B cell (primary cell): ENCODE data around the gene C11orf91. TPM values are rescaled to one million over a fixed set of nuclear protein-coding genes. Genes with fewer than 3 reads are reported as not detected.

ENCODE experiments used
- ATAC-seq: fragments of 200-7000 bp; cut with Tn5 transposase; one replicate; pipeline ENCODE4 v1.10.0; 2021; ENCODE audit warnings: low read depth, mild to moderate bottlenecking, moderate number of reproducible peaks, moderate library complexity
- CTCF ChIA-PET: fragments of 350-600 bp; sonication (Branson Sonifier 250); formaldehyde crosslinking; loops from one replicate; lab custom pipeline; 2021; ENCODE audit warnings: antibody characterized with exemption, inconsistent platforms; lab: Charles Lee
- POLR2A ChIA-PET: fragments of 350-600 bp; sonication (Branson Sonifier 250); formaldehyde crosslinking; loops from one replicate; lab custom pipeline; 2021; ENCODE audit warnings: antibody characterized with exemption; lab: Charles Lee
- DNase-seq: peaks from one replicate; pipeline ENCODE4 v3.0.0; 2013
- H2AFZ ChIP-seq: 2 replicates; pipeline ENCODE4 v1.6.1; 2012; ENCODE audit warnings: mild to moderate bottlenecking, low read depth, low read length; ENCODE audit not compliant: insufficient read depth, poor library complexity, severe bottlenecking
- H3K27ac ChIP-seq, 2 donors: 1 replicate in 1 of 2; 2 replicates in 1 of 2; pipeline ENCODE4 v1.5.1; 2012 to 2013; ENCODE audit warnings: low read length in 2 of 2, mild to moderate bottlenecking in 2 of 2, moderate library complexity in 1 of 2
- H3K27me3 ChIP-seq, 4 experiments: fragments of 200-600 bp in 1 of 4; sonication (generic) in 1 of 4; replicated peaks in 1 of 4; 1 replicate in 2 of 4; 2 replicates in 2 of 4; pipeline versions ENCODE4 v1.6.1 to v1.7.0; 2013 to 2016; ENCODE audit warnings: low read length in 3 of 4, mild to moderate bottlenecking in 2 of 4, mixed read lengths in 1 of 4, moderate library complexity in 1 of 4; ENCODE audit not compliant: insufficient read depth in 4 of 4, control insufficient read depth in 3 of 4; ENCODE audit errors: control extremely low read depth in 1 of 4
- H3K36me3 ChIP-seq, 2 experiments: replicated peaks in 1 of 2; 1 replicate in 1 of 2; 2 replicates in 1 of 2; pipeline versions ENCODE4 v1.6.1 to v1.7.1; 2013; ENCODE audit warnings: low read length in 1 of 2; ENCODE audit not compliant: insufficient read depth in 2 of 2, control insufficient read depth in 1 of 2; ENCODE audit errors: control extremely low read depth in 1 of 2, extremely low read depth in 1 of 2
- H3K4me1 ChIP-seq, 2 donors: fragments of 200-600 bp in 1 of 2; sonication (generic) in 1 of 2; 1 replicate in 1 of 2; 2 replicates in 1 of 2; pipeline versions ENCODE4 v1.5.1 to v1.6.1; 2013 to 2017; ENCODE audit warnings: low read length in 2 of 2; ENCODE audit not compliant: control insufficient read depth in 2 of 2, insufficient read depth in 2 of 2
- H3K4me2 ChIP-seq: replicated peaks from 2 replicates; pipeline ENCODE3; 2012; ENCODE audit warnings: mild to moderate bottlenecking, low read depth, low read length; ENCODE audit not compliant: poor library complexity, severe bottlenecking
- H3K4me3 ChIP-seq, 5 experiments: fragments of 200-600 bp in 1 of 5; sonication (generic) in 1 of 5; 1 replicate in 3 of 5; 2 replicates in 2 of 5; pipeline versions ENCODE4 v1.5.1 to v1.7.0; 2011 to 2016; ENCODE audit warnings: low read length in 4 of 5, mild to moderate bottlenecking in 4 of 5, low read depth in 2 of 5, control low read depth in 1 of 5, moderate library complexity in 1 of 5; ENCODE audit not compliant: insufficient read depth in 1 of 5; ENCODE audit errors: control extremely low read depth in 1 of 5, extremely low read depth in 1 of 5
- H3K79me2 ChIP-seq: fragments of 200-600 bp; sonication (generic); one replicate; pipeline ENCODE4 v1.6.0; 2016; ENCODE audit warnings: low read length; ENCODE audit not compliant: control insufficient read depth, insufficient read depth
- H3K9ac ChIP-seq: fragments of 200-600 bp; sonication (generic); 2 replicates; pipeline ENCODE4 v1.6.1; 2017; ENCODE audit warnings: mild to moderate bottlenecking, low read length, moderate library complexity
- H3K9me3 ChIP-seq, 3 donors: one replicate each; pipeline versions ENCODE4 v1.6.1 to v1.7.1; 2013; ENCODE audit warnings: low read length in 2 of 3; ENCODE audit not compliant: control insufficient read depth in 2 of 3, insufficient read depth in 1 of 3; ENCODE audit errors: control extremely low read depth in 1 of 3
- H4K20me1 ChIP-seq: 2 replicates; pipeline ENCODE4 v1.6.0; 2012; ENCODE audit warnings: mild to moderate bottlenecking, low read length; ENCODE audit not compliant: insufficient read depth, control insufficient read depth, poor library complexity, severe bottlenecking
- H3K27ac Mint-ChIP-seq: one replicate; pipeline ENCODE4 v1.8.0; 2021; ENCODE audit warnings: mixed read lengths
- H3K27me3 Mint-ChIP-seq: one replicate; pipeline ENCODE4 v1.8.0; 2021; ENCODE audit warnings: mixed read lengths
- H3K4me1 Mint-ChIP-seq: one replicate; pipeline ENCODE4 v1.8.0; 2021; ENCODE audit warnings: mixed read lengths
- H3K4me3 Mint-ChIP-seq: one replicate; pipeline ENCODE4 v1.8.0; 2021; ENCODE audit warnings: mixed read lengths
- H3K9me3 Mint-ChIP-seq: one replicate; pipeline ENCODE4 v1.8.0; 2022; ENCODE audit warnings: mixed read lengths; ENCODE audit not compliant: insufficient read depth
- EZH2 ChIP-seq: IDR thresholded peaks from 2 replicates; pipeline ENCODE4 v1.6.1; 2012; ENCODE audit warnings: borderline replicate concordance, low read depth, mild to moderate bottlenecking, moderate library complexity, low read length; ENCODE audit not compliant: insufficient read depth, poor library complexity, severe bottlenecking
- WGBS: methylation state at CpG from one replicate; pipeline ENCODE4 v1.1.5; 2013; ENCODE audit warnings: missing lambda C conversion rate; ENCODE audit not compliant: insufficient coverage; 5-methylcytosine and 5-hydroxymethylcytosine counted together
- intact Hi-C: fragments of 100-400 bp; cut with micrococcal nuclease; formaldehyde crosslinking; loops from one replicate; pipeline ENCODE4 v1.10.0; 2022
- polyA plus RNA-seq: library from polyadenylated mRNA; depleted of rRNA; stranded (reverse); fragments of >200 nt; gene quantifications from 2 replicates; pipeline ENCODE4 v1.2.3, GENCODE V29; 2012
- total RNA-seq, 2 donors: library from RNA; stranded (reverse); fragments of 120-200 nt in 1 of 2; gene quantifications; 1 replicate in 1 of 2; 2 replicates in 1 of 2; pipeline versions ENCODE4 v1.2.3 to v1.2.4, GENCODE V29; 2013 to 2022
- TF ChIP-seq, protein P1 (sequence below): fragments of 200-600 bp; IDR thresholded peaks from one replicate; pipeline ENCODE4 v1.8.0; 2022; ENCODE audit warnings: antibody characterized with exemption, mild to moderate bottlenecking

Gene C11orf91
- total and polyA plus RNA-seq, 2 donors (not counting 1 experiment from before 2014, with no cell fraction given), result not detected

GRCh38 chr11:33735271-33736147 is 34.9 kb upstream of the C11orf91 start:
- Mint-ChIP-seq H3K9me3 (no peaks in the 10 kb centered on the region), H3K4me1 (peaks cover 37% of the 10 kb centered on the region), H3K4me3 (peak overlapping the region; percentile 92), H3K27ac (peak overlapping the region; percentile 84), H3K27me3 (no peaks in the 10 kb centered on the region)
- H3K9me3 ChIP-seq, result no peaks in the 10 kb centered on the region
- H3K4me1 ChIP-seq, result peaks cover 23 to 31% of the 10 kb centered on the region in 2 donors
- WGBS, result under 1% methylated on average over 51 of the region's 53 CpGs
- peak overlapping the region; percentile 87 for H3K9ac ChIP-seq
- POLR2A ChIA-PET, result interaction anchor here (0.7 to 1.2 kb wide), 2 partner anchors 293 to 575 kb away, joined by 3 to 4 read pairs; no protein-coding TSS in a partner anchor
- H3K4me2 ChIP-seq, result peak overlapping the region; percentile 95
- DNase-seq (peak; percentile 76), ATAC-seq (peak; percentile 61)
- no peaks in the 10 kb centered on the region for H3K36me3 ChIP-seq
- intact Hi-C loops, result loop anchor here (1.0 to 10.0 kb wide), 5 partner anchors 34 to 1929 kb away; partner anchors contain the start of genes FBXO3, HIPK3 and TRIM44
- peak overlapping the region; percentile 57 to 70 for H3K27ac ChIP-seq
- TF ChIP-seq, protein P1, sequence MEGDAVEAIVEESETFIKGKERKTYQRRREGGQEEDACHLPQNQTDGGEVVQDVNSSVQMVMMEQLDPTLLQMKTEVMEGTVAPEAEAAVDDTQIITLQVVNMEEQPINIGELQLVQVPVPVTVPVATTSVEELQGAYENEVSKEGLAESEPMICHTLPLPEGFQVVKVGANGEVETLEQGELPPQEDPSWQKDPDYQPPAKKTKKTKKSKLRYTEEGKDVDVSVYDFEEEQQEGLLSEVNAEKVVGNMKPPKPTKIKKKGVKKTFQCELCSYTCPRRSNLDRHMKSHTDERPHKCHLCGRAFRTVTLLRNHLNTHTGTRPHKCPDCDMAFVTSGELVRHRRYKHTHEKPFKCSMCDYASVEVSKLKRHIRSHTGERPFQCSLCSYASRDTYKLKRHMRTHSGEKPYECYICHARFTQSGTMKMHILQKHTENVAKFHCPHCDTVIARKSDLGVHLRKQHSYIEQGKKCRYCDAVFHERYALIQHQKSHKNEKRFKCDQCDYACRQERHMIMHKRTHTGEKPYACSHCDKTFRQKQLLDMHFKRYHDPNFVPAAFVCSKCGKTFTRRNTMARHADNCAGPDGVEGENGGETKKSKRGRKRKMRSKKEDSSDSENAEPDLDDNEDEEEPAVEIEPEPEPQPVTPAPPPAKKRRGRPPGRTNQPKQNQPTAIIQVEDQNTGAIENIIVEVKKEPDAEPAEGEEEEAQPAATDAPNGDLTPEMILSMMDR, result peak; percentile 21
- no peak for TF ChIP-seq EZH2
- CTCF ChIA-PET, result interaction anchor here (0.7 to 1.8 kb wide), 3 partner anchors 15 to 703 kb away, joined by 3 to 12 read pairs (median 4); no protein-coding TSS in a partner anchor
- peak overlapping the region; percentile 61 to 89 (median 85) for H3K4me3 ChIP-seq
- H4K20me1 ChIP-seq, result no peaks in the 10 kb centered on the region
- no peaks in the 10 kb centered on the region for H3K27me3 ChIP-seq
- peak overlapping the region; percentile 83 for H2AFZ ChIP-seq
- H3K79me2 ChIP-seq, result peaks cover 3% of the 10 kb centered on the region
